Pons (tissue), 1 donor: ENCODE measurements around the gene DCXR.

ENCODE experiments used
- DNase-seq: peaks from one replicate; pipeline ENCODE4 v3.0.0-alpha.2; 2016; ENCODE audit warnings: low spot score

Gene DCXR

DNA sequence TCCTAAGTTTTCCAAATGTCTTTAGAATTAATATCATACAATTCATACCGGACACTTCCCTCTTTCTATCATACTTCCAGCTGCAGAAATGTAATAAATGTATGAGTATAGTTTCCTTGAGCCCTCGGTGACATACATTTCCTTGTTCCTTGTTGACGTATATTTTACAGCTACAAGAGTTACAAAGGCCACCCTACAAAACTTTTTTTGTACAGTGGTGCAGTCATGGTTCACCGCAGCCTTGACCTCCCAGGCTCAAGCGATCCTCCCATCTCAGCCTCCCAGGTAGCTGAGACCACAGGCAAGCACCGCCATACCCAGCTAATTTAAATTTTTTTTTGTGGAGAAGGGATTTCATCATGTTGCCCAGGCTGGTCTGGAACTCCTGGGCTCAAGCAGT lies 35.3 kb upstream of the DCXR start:
- DNase-seq = no peak

DNA sequence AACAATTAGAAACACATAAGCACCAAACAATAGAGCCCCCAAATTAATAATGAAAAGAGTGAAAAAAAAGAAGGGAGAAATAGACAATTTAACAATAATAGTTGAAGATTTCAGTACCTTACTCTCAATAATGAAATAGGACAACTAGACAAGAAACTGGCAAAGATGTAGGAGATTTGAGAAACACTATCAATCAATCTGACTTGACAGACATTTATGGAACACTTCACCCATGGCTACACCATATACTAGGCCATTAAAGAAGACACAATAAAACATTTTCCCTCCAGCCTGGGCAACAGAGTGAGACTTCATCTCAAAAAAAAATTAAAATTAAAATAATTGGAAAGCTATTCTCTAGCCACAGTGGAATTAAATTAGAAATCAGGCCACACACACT lies 33.1 kb upstream of the DCXR start:
- no peak for DNase-seq

DNA sequence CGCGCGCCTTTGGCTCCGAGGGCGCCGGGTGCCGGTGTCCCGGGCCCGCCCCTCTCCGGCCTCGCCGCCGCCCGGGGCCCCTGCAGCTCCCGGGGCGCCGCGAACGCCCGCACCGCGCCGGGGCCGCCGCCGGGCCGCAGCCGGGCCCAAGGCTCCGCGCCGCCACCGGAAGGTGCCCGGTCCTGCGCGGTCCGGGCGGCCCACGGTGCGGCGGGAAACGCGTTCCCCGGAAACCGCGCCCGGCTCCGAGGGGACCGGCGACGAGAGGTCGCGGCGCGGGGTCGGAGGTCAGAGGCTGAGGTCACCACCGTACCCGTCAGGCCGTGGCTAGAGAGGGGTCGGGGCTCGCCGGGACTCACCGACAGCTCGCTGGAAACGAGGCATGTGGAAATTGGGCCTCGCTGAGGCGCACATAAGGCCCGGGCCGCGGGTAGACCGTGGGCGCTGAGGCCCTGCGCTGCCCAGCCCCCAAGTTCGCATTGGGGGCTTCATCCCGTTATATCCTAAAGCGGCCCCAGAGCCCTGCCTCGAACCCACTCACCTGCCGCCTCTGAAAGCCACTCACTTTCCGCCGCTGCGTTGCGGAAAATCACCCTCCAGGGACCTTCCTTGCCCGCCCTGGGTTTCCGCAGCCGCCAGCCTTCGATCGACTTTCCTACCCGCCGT lies 28.3 kb upstream of the DCXR start, which contains the start of gene DUS1L:
Gene DUS1L (minus strand): TSS at position 167 of the 666 bp plus-strand sequence. CDS start 745 bp downstream, outside the sequence.
- DNase-seq = no peak

DNA sequence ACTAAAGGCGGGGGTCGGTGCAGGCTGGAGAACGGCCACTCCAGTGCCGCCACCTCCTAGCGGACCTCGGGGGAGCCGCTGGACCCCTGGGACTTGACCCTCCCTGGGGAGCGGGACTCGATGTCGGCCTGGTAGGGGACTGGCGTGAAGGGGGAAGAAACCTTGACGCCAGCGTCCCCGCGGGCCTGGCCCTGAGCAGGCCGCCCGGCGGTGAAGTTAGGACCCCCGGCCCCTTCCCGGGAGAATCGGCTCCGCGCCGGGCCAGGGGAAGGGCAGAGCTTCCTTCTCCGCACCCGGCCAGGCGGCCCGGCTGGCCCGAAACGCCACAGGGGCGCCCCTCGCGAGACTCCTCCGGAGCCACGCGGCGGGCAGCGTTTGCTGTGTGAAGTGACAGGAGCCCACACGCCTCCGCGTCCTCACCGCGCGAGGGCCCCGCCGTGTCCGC lies 27.7 kb upstream of the DCXR start:
- DNase-seq = no peak

DNA sequence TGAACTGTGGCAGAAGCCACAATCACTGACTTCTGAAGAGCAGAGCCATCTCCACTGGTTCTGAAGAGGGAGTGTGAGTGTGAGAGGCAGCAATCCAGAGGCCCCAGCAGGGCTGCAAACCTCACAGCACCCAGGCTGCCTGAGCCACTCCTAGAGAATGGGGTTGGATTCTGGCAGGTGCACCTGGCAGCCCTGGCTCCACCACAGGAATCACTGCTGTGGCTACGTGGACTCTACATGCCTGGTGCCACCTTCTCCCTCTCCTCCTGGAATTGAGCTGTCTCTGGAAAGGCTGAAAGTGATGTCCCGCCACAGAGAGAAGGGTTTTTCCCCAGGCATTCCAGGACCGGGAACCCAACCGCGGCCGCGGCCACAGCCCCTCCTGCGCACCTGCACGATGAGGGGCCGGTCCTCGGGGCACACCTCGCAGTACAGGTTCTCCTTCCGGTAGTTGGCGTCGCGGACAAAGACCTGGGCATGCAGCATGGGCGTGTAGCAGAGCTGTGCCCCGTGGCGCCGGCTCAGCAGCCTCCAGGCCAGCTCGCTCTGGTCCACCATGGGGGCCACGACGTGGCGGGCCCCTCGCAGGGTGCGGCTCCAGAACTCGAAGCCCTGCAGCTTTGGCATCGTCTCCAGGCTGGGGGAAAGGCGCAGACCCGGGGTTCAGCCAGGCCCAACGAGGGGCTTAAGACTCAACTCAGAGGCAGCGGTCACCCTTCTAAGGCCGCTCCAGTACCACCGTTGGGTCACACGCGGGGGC lies 27.1 kb upstream of the DCXR start:
- no peak for DNase-seq

DNA sequence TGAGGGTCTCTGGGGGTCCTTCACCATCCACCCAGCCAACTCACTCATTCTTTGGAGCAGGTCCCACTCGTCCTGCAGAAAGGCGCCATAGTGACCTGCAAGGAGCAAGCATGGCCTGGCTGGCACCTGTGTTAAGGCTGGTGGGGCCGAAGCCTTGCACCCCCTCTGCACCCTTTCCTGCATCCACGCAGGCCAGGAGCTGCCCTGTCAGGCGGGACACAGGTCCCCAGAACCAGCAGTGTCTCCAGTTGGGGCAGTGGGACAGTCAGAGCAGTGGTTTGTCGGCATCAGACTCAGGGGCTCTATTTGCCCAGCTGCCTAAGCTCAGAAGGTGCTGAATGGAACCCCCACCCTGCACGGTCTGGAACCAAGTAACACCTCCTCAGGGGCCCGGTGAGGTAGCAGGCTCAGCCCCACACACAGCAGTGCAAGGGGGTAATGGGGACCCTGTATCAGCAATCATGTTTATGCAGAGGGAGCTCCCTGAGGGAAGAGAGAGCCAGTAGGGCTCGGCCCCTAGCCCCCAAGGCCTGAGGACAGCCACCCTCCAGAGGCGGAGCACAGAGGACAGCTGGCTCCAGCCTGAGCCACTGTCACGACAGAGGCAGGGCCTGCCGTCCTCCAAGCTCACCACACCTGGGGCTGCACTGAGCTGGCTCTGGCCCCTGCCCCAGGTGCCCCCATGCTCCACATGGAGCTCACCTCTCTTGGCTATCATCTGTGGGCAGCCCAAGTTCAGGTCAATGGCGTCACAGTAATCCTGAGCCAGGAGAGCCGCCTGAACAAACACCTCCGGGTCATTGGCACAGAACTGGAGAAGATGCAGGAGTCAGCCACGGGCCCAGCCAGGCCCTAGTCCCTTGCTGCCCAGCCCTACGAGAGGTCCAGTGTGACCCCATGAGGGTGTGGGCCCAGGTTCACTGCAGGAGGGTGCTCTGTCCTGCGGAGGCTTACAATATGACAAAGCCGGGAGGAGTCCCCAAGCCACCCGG lies 26.2 kb upstream of the DCXR start:
- no peak for DNase-seq

DNA sequence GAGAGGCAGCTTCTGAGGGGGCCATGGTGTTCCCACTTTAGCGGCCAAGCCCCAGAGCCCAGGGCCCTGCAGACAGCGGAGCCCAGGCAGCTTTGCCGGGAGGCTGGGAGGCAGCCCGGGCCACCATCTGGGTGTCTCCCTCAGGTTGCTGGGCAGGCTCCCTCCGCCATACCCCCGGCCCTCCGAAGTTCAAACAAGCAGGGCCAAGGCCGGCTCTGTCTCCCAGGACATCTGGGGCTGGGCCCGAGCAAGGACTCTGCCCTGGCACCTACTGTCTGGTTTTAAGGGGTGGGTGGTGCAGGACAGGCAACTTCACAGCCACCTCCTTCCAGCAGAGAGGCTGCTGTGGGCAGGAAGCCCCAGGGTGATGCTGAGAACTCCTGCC lies 25.5 kb upstream of the DCXR start:
- DNase-seq = no peak

DNA sequence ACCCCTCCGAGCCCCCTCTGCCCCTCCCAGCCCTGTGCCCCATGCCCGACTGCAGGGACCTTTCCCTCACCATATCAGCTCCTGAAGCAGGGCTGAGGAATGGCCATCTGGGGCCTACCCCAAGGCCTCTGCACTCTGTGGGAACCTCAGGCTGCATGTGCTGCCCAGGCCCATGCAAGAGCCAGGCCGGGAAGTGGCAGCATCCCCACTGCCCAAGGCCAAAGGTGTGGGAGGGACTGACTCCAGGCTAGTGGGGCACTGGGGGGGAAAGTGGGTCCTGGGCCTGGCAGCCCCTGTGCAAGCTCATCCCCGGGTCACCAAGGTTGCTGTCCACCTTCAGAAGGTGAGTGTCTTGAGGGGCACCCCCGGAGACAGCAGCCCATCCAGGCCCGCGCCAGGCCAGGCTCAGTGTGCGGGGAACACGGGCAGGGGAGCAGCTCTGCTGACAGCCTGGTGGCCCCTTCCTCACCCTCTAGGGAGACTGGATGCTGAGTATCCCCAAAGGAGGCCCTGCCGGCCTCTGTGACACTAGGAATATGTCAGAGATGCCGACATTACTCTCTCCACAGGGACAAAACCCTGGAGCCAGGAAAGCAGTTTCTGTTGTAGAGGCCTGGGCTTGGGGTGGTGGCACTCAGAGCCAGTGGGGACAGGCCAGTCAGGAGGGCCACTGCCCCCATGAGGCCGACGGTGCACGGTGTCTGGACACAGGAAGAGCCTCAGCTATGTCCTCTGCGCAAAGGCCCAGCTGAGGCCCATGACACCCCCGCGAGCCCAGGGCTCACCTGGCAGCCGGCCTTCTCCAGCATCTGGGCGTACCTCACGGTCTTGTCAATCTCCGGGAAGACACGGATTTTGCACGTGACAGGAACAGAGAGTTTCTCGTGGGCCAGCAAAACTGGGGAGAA lies 24.8 kb upstream of the DCXR start:
- DNase-seq = no peak

DNA sequence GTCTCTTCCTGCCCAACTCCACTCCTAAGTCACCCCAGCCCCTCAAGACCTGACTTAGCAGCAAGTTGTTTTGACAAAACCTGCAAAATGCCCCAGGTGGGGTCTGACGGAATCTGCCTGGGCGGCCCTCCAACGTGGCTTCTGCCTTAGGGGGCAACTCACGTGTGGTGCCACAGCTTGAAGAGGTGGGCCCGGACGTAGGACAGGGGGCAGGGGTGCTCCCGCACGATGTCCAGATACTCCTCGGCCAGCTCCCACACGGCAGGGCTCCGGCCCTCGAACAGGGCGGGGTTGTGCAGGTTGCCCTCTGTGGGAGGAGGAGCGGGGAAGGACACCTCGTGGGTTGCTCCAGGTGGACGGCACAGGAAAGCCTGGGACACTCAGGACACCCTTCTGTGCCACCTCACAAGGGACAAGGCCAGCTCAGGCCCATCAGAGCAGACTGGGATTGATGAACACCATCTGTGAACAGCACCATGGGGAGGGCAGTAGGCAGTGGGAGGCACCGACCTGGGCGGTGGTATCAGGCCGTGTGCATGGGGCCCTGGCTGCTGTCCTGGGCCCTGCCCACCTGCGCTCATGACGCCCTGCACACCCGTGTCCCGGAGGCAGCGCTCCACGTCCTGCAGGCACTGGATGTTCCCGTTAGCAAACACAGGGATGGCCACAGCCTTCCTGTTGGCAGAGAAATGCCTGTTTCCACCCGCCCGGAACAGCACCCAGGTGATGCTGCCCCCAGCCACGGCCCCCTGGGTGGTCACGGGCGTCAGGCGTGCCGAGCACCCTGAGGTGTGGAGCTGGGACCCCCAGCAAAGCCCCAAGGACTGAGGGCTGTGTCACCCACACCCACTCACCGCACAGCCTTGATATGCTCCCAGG lies 23.8 kb upstream of the DCXR start:
- DNase-seq = no peak

DNA sequence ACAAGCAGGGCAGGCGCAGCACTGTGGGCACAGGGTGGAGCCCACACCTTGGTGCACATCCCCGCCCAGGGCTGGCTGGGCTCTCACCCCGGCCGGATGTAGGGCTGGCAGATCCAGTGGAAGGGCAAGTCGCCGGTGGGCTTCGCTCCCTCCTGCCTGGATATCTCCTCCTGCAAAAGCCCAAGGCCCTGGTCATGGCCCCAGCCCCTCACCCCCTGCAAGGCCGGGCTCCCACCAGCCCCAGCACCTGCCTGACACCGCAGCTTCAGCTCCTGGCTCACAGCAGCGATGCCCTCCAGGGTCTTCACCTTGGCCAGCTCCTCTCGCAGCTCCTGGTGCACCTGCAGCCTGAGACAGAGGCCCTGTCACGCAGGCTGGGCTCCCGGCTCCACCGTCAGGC lies 23.1 kb upstream of the DCXR start:
- no peak for DNase-seq

DNA sequence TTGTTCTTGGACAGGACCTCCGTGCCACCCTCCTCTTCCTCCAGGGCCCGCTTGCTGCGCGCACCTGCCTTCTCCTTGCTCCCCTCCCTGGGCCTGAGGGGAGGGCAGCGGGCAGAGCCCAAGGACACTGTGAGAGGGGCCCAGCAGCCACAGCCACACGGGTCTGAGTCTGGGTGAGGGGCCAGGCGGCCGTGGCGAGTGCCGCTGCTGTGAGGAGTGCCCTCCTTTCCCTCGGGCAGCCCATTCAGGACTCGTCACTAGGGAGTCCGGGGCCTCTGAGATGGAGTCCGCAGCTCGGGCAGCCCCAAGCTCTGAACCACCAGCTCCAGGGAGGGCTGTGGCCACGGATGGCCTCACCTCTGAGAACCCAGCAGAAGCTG lies 22.5 kb upstream of the DCXR start:
- DNase-seq = no peak

DNA sequence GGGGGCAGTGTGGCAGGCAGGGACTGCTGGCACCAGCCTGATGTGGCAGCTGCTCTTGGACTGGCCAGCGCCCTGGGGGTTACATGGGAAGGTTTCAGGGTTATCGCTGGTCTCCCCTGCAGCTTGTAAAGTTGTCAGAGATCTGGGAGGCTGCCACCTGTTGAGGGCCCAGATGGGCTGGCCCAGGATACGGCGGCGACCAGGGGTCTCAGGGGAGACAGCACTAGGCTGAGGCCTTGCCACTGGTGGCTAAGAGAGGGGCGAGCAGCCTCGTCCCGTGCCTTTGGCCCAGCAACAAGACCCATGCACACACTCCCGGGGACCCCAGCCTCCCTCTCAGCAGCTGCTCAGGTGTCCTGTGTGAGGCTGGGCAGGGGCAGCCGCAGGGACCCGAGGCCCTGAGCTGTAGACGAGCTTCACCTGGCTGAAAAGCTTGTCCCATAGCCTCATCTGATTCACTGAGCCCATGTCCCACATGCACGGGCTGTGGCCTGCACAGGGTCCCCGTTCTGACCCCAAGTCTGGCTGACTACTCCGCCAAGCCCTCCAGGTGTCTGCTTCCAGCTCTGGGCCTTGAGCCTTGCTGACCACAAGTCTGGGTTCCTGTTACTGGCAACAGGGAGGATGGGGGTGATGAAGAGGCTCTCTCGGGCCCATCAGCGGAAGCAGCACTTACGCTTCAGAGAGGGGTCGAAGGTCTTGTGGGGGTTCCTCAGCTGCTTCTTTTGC lies 21.9 kb upstream of the DCXR start:
- DNase-seq = no peak

DNA sequence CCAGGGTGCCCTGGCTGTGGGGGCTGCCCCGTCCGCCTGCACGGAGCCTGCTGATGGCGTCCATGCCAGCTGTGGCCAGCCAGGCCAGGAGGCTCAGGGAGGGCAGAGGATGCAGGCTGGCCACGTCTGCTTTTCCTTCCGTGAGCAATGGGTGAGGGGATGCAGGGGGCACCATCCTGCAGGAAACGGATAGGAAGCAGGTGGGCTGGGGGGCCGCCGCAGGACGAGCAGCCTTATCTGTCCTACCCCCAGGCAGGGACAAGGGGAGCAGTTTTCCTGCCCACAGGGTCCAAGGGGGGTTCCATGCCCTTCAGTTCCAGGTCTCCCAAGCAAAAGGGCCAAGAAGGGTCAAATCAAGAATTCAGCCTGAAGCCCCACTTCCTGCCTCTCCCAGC lies 21.4 kb upstream of the DCXR start:
- no peak for DNase-seq

DNA sequence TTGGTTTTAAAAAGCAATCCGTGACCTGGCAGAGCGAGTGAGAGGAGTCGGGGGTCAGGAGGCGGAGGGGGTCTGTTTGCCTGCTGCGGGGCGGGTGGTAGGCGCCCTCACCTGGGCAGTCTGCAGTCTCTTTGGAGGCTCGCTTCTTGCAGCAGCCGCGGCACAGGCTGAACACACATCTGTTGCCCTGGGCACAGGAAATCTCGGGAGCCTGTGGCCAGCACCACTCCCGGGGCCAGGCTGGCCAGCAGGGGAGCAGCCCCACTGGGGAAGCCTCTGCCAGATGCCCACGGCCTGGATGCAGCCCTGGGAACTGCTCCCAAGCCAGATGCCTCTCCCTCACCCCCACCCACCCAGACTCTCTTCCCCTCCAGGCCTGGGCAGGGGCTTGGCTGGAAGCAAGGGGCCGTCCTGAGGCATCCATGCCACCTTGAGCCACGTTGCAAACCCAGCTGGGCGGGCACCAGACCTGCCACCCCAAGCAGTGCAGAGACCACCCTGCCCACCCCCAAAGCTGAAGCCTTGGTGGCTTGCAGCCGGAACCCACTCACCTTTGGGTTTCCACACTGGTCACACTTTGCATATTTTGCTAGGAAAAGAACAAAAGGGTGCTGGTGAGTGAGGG lies 20.8 kb upstream of the DCXR start:
- no peak for DNase-seq

DNA sequence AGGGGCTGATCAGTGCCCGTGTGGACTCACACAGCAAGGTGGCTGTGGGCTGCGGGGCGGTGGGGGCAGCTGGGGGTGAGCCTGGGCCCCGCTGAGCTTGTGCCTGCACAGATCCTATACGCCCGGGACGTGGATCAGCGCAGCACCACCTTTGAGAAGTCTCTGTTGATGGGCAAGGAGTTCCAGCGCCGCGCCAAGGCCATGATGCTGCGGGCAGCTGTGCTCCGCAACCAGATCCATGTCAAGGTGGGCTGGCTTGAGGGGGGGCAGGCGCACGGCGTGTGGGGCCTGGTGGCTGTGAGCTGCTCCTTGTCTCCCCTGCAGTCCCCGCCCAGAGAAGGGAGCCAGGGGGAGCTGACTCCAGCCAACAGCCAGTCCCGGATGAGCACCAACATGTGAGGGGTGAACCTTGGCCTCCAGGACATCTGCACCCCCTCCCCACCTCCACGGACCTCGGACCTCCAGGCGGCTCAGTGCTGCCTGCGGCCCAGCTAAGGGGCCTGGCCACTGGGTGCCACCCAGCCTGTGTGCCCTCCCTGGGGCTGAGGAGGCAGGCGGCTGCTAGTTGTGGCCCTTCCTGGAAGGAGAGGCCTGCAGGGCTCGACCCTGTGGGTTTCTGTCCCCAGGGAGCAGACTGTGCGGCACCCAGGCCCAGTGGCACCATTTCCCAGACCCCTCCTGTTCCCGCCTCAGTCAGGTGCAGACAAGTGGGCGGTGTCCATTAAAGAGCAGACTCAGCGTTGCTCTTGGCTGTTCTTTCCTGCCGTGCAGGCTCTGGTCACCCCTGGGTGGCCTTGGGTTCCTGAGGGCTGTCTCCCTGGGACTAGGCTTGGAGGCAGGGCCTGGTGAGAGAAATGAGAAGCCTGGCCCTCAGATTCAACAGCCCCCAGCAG lies 19.5 kb upstream of the DCXR start:
- no peak for DNase-seq

DNA sequence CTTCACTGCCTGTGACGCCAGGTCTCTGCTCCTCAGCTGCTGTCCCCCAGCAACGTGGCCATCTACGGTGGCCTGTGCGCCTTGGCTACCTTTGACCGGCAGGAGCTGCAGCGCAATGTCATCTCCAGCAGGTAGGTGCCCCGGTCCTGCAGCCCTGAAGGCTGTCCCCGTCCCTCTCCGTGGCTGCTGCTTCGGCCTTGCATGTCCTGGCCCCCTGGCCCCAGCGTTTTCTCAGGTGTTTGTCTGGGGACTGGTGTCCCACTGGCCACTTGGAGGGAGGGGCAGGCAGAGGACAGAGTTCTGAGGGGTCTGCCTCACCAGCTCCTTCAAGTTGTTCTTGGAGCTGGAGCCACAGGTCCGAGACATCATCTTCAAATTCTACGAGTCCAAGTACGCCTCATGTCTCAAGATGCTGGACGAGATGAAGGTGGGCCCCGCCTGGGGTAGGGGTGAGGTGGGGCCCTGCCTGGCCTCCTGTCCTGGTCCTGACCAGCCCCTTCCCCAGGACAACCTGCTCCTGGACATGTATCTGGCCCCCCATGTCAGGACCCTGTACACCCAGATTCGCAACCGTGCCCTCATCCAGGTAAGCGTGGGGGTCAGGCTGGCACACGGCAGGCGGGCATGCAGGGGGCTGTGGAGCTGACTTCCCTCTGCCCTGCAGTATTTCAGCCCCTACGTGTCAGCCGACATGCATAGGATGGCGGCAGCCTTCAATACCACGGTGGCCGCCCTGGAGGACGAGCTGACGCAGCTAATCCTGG lies 18.6 kb upstream of the DCXR start:
- DNase-seq = no peak
